Trophoblast cell (in vitro differentiated cells and primary cell): ENCODE results near the gene DEDD.

Source experiments
- DNase-seq, 2 donors: peaks; one replicate each; pipeline ENCODE4 v3.0.0-alpha.2; 2016
- H2AFZ ChIP-seq: 2 replicates; pipeline ENCODE4 v1.6.1; 2013; ENCODE audit warnings: low read length, moderate library complexity, mild to moderate bottlenecking; ENCODE audit not compliant: insufficient read depth, poor library complexity
- H2AK5ac ChIP-seq: 2 replicates; pipeline ENCODE4 v1.6.1; 2013; ENCODE audit warnings: mild to moderate bottlenecking, low read length
- H2BK120ac ChIP-seq: 2 replicates; pipeline ENCODE4 v1.6.1; 2013; ENCODE audit warnings: low read length, mild to moderate bottlenecking, moderate library complexity; ENCODE audit not compliant: insufficient read depth, poor library complexity
- H2BK12ac ChIP-seq: 2 replicates; pipeline ENCODE4 v1.6.1; 2013; ENCODE audit warnings: mild to moderate bottlenecking, low read length, moderate library complexity
- H2BK5ac ChIP-seq: 2 replicates; pipeline ENCODE4 v1.6.1; 2013; ENCODE audit warnings: low read length, low read depth, moderate library complexity, mild to moderate bottlenecking; ENCODE audit not compliant: poor library complexity
- H3K14ac ChIP-seq: 2 replicates; pipeline ENCODE4 v1.6.1; 2013; ENCODE audit warnings: mild to moderate bottlenecking, low read length
- H3K18ac ChIP-seq: 2 replicates; pipeline ENCODE4 v1.6.1; 2013; ENCODE audit warnings: mild to moderate bottlenecking, low read length
- H3K23ac ChIP-seq: 2 replicates; pipeline ENCODE4 v1.6.1; 2013; ENCODE audit warnings: low read length
- H3K27ac ChIP-seq: 2 replicates; pipeline ENCODE4 v1.5.1; 2013; ENCODE audit warnings: low read depth, mild to moderate bottlenecking, inconsistent platforms, low read length, moderate library complexity
- H3K27me3 ChIP-seq: 2 replicates; pipeline ENCODE4 v1.6.1; 2013; ENCODE audit warnings: inconsistent platforms, mild to moderate bottlenecking, low read length, moderate library complexity; ENCODE audit not compliant: insufficient read depth
- H3K36me3 ChIP-seq, 2 experiments: 1 replicate in 1 of 2; 2 replicates in 1 of 2; pipeline ENCODE4 v1.6.1; 2013; ENCODE audit warnings: low read length in 2 of 2, mild to moderate bottlenecking in 2 of 2, moderate library complexity in 1 of 2; ENCODE audit not compliant: insufficient read depth in 2 of 2, control insufficient read depth in 1 of 2
- H3K4ac ChIP-seq: 2 replicates; pipeline ENCODE4 v1.6.1; 2013; ENCODE audit warnings: low read depth, mild to moderate bottlenecking, low read length, moderate library complexity
- H3K4me1 ChIP-seq, 2 experiments: 1 replicate in 1 of 2; 2 replicates in 1 of 2; pipeline ENCODE4 v1.6.1; 2013; ENCODE audit warnings: low read length in 2 of 2, mild to moderate bottlenecking in 2 of 2, moderate library complexity in 1 of 2; ENCODE audit not compliant: insufficient read depth in 2 of 2, control insufficient read depth in 1 of 2
- H3K4me2 ChIP-seq: 2 replicates; pipeline ENCODE4 v1.6.1; 2013; ENCODE audit warnings: inconsistent platforms, mild to moderate bottlenecking, low read length, moderate library complexity
- H3K4me3 ChIP-seq: 2 replicates; pipeline ENCODE4 v1.5.1; 2013; ENCODE audit warnings: mild to moderate bottlenecking, low read depth, low read length, inconsistent platforms
- H3K79me1 ChIP-seq: one replicate; pipeline ENCODE4 v1.6.1; 2013; ENCODE audit warnings: low read length
- H3K79me2 ChIP-seq: 2 replicates; pipeline ENCODE4 v1.6.1; 2013; ENCODE audit warnings: low read length, mild to moderate bottlenecking; ENCODE audit not compliant: control insufficient read depth, insufficient read depth, poor library complexity
- H3K9ac ChIP-seq: 2 replicates; pipeline ENCODE4 v1.6.1; 2013; ENCODE audit warnings: mild to moderate bottlenecking, low read length
- H3K9me3 ChIP-seq: 2 replicates; pipeline ENCODE4 v1.6.1; 2013; ENCODE audit warnings: low read depth, mild to moderate bottlenecking, control low read depth, inconsistent platforms, low read length; ENCODE audit not compliant: insufficient read depth
- H4K12ac ChIP-seq: 2 replicates; pipeline ENCODE4 v1.6.1; 2013; ENCODE audit warnings: low read depth, mild to moderate bottlenecking, low read length, moderate library complexity
- H4K8ac ChIP-seq: 2 replicates; pipeline ENCODE4 v1.6.1; 2013; ENCODE audit warnings: low read depth, mild to moderate bottlenecking, low read length, moderate library complexity
- H4K91ac ChIP-seq: one replicate; pipeline ENCODE4 v1.6.1; 2013; ENCODE audit warnings: low read depth, mild to moderate bottlenecking, low read length, moderate library complexity
- WGBS: extraction: QIAGEN DNeasy Blood & Tissue Kit; methylation state at CpG from one replicate; pipeline ENCODE4 v1.1.7; 2013; ENCODE audit warnings: missing lambda C conversion rate; ENCODE audit not compliant: insufficient read length, insufficient coverage; ENCODE audit errors: extremely low coverage; 5-methylcytosine and 5-hydroxymethylcytosine counted together

The DEDD gene

GRCh38 chr1:161130266-161130665 lies 2.2 kb downstream of the DEDD start:
- H3K36me3 ChIP-seq = peaks cover 10 to 13% of the 10 kb centered on the region in 2 experiments
- no peak overlapping the region for H3K4me2 ChIP-seq
- H3K14ac ChIP-seq = no peak overlapping the region
- WGBS = no CpG with 5 or more reads among the region's 1 CpG
- H3K27ac ChIP-seq = no peak overlapping the region
- no peak overlapping the region for H3K9ac ChIP-seq
- H2AK5ac ChIP-seq = no peak overlapping the region
- no peak overlapping the region for H4K91ac ChIP-seq
- no peak overlapping the region for H2BK12ac ChIP-seq
- no peak overlapping the region for H2AFZ ChIP-seq
- no peaks in the 10 kb centered on the region for H3K9me3 ChIP-seq
- peaks cover 15% of the 10 kb centered on the region for H3K79me2 ChIP-seq
- H2BK120ac ChIP-seq = no peak overlapping the region
- H2BK5ac ChIP-seq = no peak overlapping the region
- H3K79me1 ChIP-seq = peaks cover 24% of the 10 kb centered on the region
- H3K4ac ChIP-seq = no peak overlapping the region
- H3K4me1 ChIP-seq = peaks cover 11 to 19% of the 10 kb centered on the region in 2 experiments
- no peaks in the 10 kb centered on the region for H3K27me3 ChIP-seq
- H3K23ac ChIP-seq = no peak overlapping the region
- no peak overlapping the region for H3K18ac ChIP-seq
- H3K4me3 ChIP-seq = no peak overlapping the region
- DNase-seq = no peak
- H4K12ac ChIP-seq = no peak overlapping the region
- no peak overlapping the region for H4K8ac ChIP-seq

GRCh38 chr1:161128591-161129420 lies 3.7 kb downstream of the DEDD start:
- Histone ChIP-seq H4K91ac (no peak overlapping the region), H3K4ac (no peak overlapping the region), H3K4me1 (peaks cover 5 to 16% of the 10 kb centered on the region in 2 experiments), H2BK5ac (no peak overlapping the region), H3K4me3 (no peak overlapping the region), H3K27ac (no peak overlapping the region), H2BK120ac (no peak overlapping the region), H2BK12ac (no peak overlapping the region), H3K18ac (no peak overlapping the region), H3K79me1 (peaks cover 23% of the 10 kb centered on the region), H3K9me3 (no peaks in the 10 kb centered on the region), H3K79me2 (peaks cover 15% of the 10 kb centered on the region), H3K14ac (no peak overlapping the region), H3K23ac (no peak overlapping the region), H4K12ac (no peak overlapping the region), H3K36me3 (peaks cover 15 to 23% of the 10 kb centered on the region in 2 experiments), H3K9ac (no peak overlapping the region), H4K8ac (no peak overlapping the region), H3K4me2 (no peak overlapping the region), H2AK5ac (no peak overlapping the region), H2AFZ (no peak overlapping the region), H3K27me3 (no peaks in the 10 kb centered on the region)
- peak; percentile 79 to 91 for DNase-seq
- no CpG with 5 or more reads among the region's 4 CpGs for WGBS

GRCh38 chr1:161127649-161128048 lies 4.8 kb downstream of the DEDD start:
- Histone ChIP-seq H3K79me1 (peaks cover 12% of the 10 kb centered on the region), H4K8ac (no peak overlapping the region), H3K23ac (no peak overlapping the region), H3K4me3 (no peak overlapping the region), H2AFZ (no peak overlapping the region), H2BK120ac (no peak overlapping the region), H2BK5ac (no peak overlapping the region), H3K27me3 (no peaks in the 10 kb centered on the region), H3K14ac (no peak overlapping the region), H3K4me2 (no peak overlapping the region), H3K9me3 (no peaks in the 10 kb centered on the region), H4K91ac (no peak overlapping the region), H2BK12ac (no peak overlapping the region), H2AK5ac (no peak overlapping the region), H3K27ac (no peak overlapping the region), H3K4me1 (peaks cover 2 to 12% of the 10 kb centered on the region in 2 experiments), H3K18ac (no peak overlapping the region), H3K9ac (no peak overlapping the region), H3K36me3 (peaks cover 19 to 31% of the 10 kb centered on the region in 2 experiments), H3K4ac (peak overlapping the region; percentile 40), H3K79me2 (peaks cover 9% of the 10 kb centered on the region), H4K12ac (no peak overlapping the region)
- no peak for DNase-seq
- no CpG with 5 or more reads among the region's 2 CpGs for WGBS

GRCh38 chr1:161122967-161123366 lies 9.5 kb downstream of the DEDD start:
- Histone ChIP-seq H3K9ac (no peak overlapping the region), H3K79me2 (peaks cover 4% of the 10 kb centered on the region), H2BK120ac (no peak overlapping the region), H3K4me1 (peaks cover 9 to 11% of the 10 kb centered on the region in 2 experiments), H4K12ac (no peak overlapping the region), H2AFZ (no peak overlapping the region), H3K79me1 (no peaks in the 10 kb centered on the region), H3K18ac (no peak overlapping the region), H3K4me2 (no peak overlapping the region), H2BK12ac (no peak overlapping the region), H4K91ac (no peak overlapping the region), H3K14ac (no peak overlapping the region), H3K36me3 (peaks cover 30 to 51% of the 10 kb centered on the region in 2 experiments), H2AK5ac (no peak overlapping the region), H3K27me3 (no peaks in the 10 kb centered on the region), H3K27ac (no peak overlapping the region), H3K9me3 (peaks cover 2% of the 10 kb centered on the region), H2BK5ac (no peak overlapping the region), H4K8ac (no peak overlapping the region), H3K23ac (no peak overlapping the region), H3K4ac (no peak overlapping the region), H3K4me3 (no peak overlapping the region)
- WGBS = no CpG with 5 or more reads among the region's 6 CpGs
- DNase-seq = no peak
